Measurements from ENCODE around the gene OR2S2. TPM values are rescaled to one million over a fixed set of nuclear protein-coding genes. Genes with fewer than 3 reads are reported as not detected.

OR2S2 gene
- total RNA-seq, 4 donors from 2014 or later = not detected

- no peaks in the 10 kb centered on the region for H3K9me3 ChIP-seq
- no peak for DNase-seq
- H3K4me3 ChIP-seq = peak within 1 kb of the TSS in 1 of 4 donors; percentile 56
- WGBS, 2 donors = 65 to 80% methylated on average over 6 to 10 of the region's 11 CpGs
- H3K36me3 ChIP-seq = no peaks in the 10 kb centered on the region
- peaks cover 45 to 78% (median 58%) of the 10 kb centered on the region in 3 donors for H3K4me1 ChIP-seq
- peak within 1 kb of the TSS; percentile 69 to 95 (median 90) for H3K27ac ChIP-seq
- intact Hi-C loops (cut with DNase I) = no loop called here
- TF ChIP-seq CTCF (IDR thresholded peaks at IDR 0.05) (no peak), POLR2A (IDR thresholded peaks at IDR 0.05) (no peak)
- H3K27me3 ChIP-seq = peaks cover 0 to 5% (median 0%) of the 10 kb centered on the region in 4 donors
Measured at GRCh38 chr9:35909274-35909673, 48.7 kb downstream of the OR2S2 start, which contains the start of gene SPAAR. SPAAR (plus strand) TSS chr9:35909490; CDS start chr9:35910464, 974 bp downstream.

GRCh38 chr9:35908504-35909125 is 49.3 kb downstream of the OR2S2 start:
- peaks cover 0 to 5% (median 0%) of the 10 kb centered on the region in 4 donors for H3K27me3 ChIP-seq
- no peaks in the 10 kb centered on the region for H3K9me3 ChIP-seq
- peak overlapping the region in 1 of 4 donors; percentile 56 for H3K4me3 ChIP-seq

GRCh38 chr9:35907711-35908503 is 50.0 kb downstream of the OR2S2 start:
- H3K9me3 ChIP-seq = no peaks in the 10 kb centered on the region
- H3K4me3 ChIP-seq = peak overlapping the region in 3 of 4 donors; percentile 22 to 56 (median 25)
- WGBS, 2 donors = 26 to 43% methylated on average over 6 to 11 of the region's 13 CpGs
- intact Hi-C loops (cut with DNase I) = no loop called here
- peak overlapping the region; percentile 69 to 95 (median 90) for H3K27ac ChIP-seq
- TF ChIP-seq CTCF (IDR thresholded peaks at IDR 0.05) (no peak), POLR2A (IDR thresholded peaks at IDR 0.05) (no peak)
- peaks cover 45 to 89% (median 58%) of the 10 kb centered on the region in 3 donors for H3K4me1 ChIP-seq
- H3K27me3 ChIP-seq = peaks cover 0 to 5% (median 0%) of the 10 kb centered on the region in 4 donors
- no peaks in the 10 kb centered on the region for H3K36me3 ChIP-seq
- no peak for DNase-seq

More at GRCh38 chr9:35908504-35909125, 49.3 kb downstream of the OR2S2 start:
- WGBS, 2 donors = 55 to 71% methylated on average over 8 to 9 of the region's 9 CpGs
- no peak for DNase-seq
- H3K27ac ChIP-seq = peak overlapping the region; percentile 69 to 95 (median 90)
- H3K36me3 ChIP-seq = no peaks in the 10 kb centered on the region
- intact Hi-C loops (cut with DNase I) = no loop called here
- H3K4me1 ChIP-seq = peaks cover 45 to 83% (median 58%) of the 10 kb centered on the region in 3 donors
- TF ChIP-seq CTCF (IDR thresholded peaks at IDR 0.05) (no peak), POLR2A (IDR thresholded peaks at IDR 0.05) (peak in 1 of 4 donors; percentile 5)

Other genes starting within 250 kb of the OR2S2 start
- gene TLN1, start 226.0 kb downstream of the OR2S2 start, total RNA-seq = 100 to 1,000 TPM in 2 of 4 donors, 10 to 100 TPM in 2; 94.7 to 233 (median 112) TPM
- 10 to 100 TPM; 10.5 to 24.2 (median 19.2) TPM for gene CREB3, start 225.5 kb downstream of the OR2S2 start, total RNA-seq
- 10 to 100 TPM; 14.1 to 61.8 (median 42.0) TPM for gene GBA2, start 208.9 kb downstream of the OR2S2 start, total RNA-seq
- gene RGP1, start 208.9 kb downstream of the OR2S2 start, total RNA-seq = 10 to 100 TPM in 3 of 4 donors, 1 to 10 TPM in 1; 8.0 to 17.5 (median 11.6) TPM
- gene MSMP, start 203.9 kb downstream of the OR2S2 start, total RNA-seq = not detected
- 10 to 100 TPM in 1 of 4 donors, 1 to 10 TPM in 1, under 1 TPM in 2; 0.08 to 12.2 (median 1.8) TPM for gene NPR2, start 166.6 kb downstream of the OR2S2 start, total RNA-seq
- not detected for gene SPAG8, start 145.9 kb downstream of the OR2S2 start, total RNA-seq
- gene HINT2, start 143.1 kb downstream of the OR2S2 start, total RNA-seq = 10 to 100 TPM; 13.2 to 34.9 (median 19.5) TPM
- not detected for gene FAM221B, start 129.4 kb downstream of the OR2S2 start, total RNA-seq
- gene TMEM8B, start 128.9 kb downstream of the OR2S2 start, total RNA-seq = 1 to 10 TPM in 2 of 4 donors, under 1 TPM in 2; 0.35 to 4.8 (median 1.4) TPM
- not detected for gene OR13J1, start 87.8 kb downstream of the OR2S2 start, total RNA-seq
- gene HRCT1, start 52.0 kb downstream of the OR2S2 start, total RNA-seq = 1 to 10 TPM in 1 of 4 donors, under 1 TPM in 1, not detected in 2; 0.70 to 4.6 TPM
- gene SPAAR, start 48.7 kb downstream of the OR2S2 start, total RNA-seq = 1 to 10 TPM in 1 of 4 donors, under 1 TPM in 1, not detected in 2; 0.22 to 1.1 TPM
- gene RECK, start 78.8 kb upstream of the OR2S2 start, total RNA-seq = 10 to 100 TPM in 1 of 4 donors, 1 to 10 TPM in 1, under 1 TPM in 2; 0.23 to 16.2 (median 1.9) TPM
- gene GLIPR2, start 178.6 kb upstream of the OR2S2 start, total RNA-seq = 10 to 100 TPM in 1 of 4 donors, 1 to 10 TPM in 2, under 1 TPM in 1; 0.61 to 13.4 (median 6.0) TPM
- gene CCIN, start 211.2 kb upstream of the OR2S2 start, total RNA-seq = under 1 TPM in 1 of 4 donors, not detected in 3; 0.13 TPM
- 100 to 1,000 TPM; 165 to 215 (median 167) TPM for gene CLTA, start 232.8 kb upstream of the OR2S2 start, total RNA-seq